Activated CD4-positive, alpha-beta memory T cell treated with anti-CD3 and anti-CD28 coated beads, Interleukin-2, amount 10 ng/mL, durations not matched to agents 7 days and 5 days (primary cell): ENCODE results near the gene ZBTB24. TPM values are rescaled to one million over a fixed set of nuclear protein-coding genes. Genes with fewer than 3 reads are reported as not detected.
"Not testable (repeated sequence)": the region's sequence is repeated elsewhere in the genome, so short reads cannot be mapped to it uniquely, and the experiment has no call there.

Experiments used
- CTCF ChIA-PET: fragments of 350-600 bp; sonication (Branson Sonifier 250); formaldehyde crosslinking; loops from one replicate; lab custom pipeline; 2021; ENCODE audit warnings: antibody characterized with exemption, inconsistent platforms; lab: Charles Lee
- POLR2A ChIA-PET: fragments of 350-600 bp; sonication (Branson Sonifier 250); formaldehyde crosslinking; loops from one replicate; lab custom pipeline; 2021; ENCODE audit warnings: antibody characterized with exemption; lab: Charles Lee
- DNase-seq: peaks from one replicate; pipeline ENCODE4 v3.0.0-alpha.2; 2020
- H3K27ac Mint-ChIP-seq: one replicate; pipeline ENCODE4 v1.8.0; 2021; ENCODE audit warnings: mild to moderate bottlenecking, mixed read lengths
- H3K27me3 Mint-ChIP-seq: one replicate; pipeline ENCODE4 v1.8.0; 2021; ENCODE audit warnings: mixed read lengths
- H3K36me3 Mint-ChIP-seq: one replicate; pipeline ENCODE4 v1.8.0; 2021; ENCODE audit warnings: low read depth, mixed read lengths
- H3K4me1 Mint-ChIP-seq: one replicate; pipeline ENCODE4 v1.8.0; 2021; ENCODE audit warnings: mixed read lengths
- H3K4me3 Mint-ChIP-seq: one replicate; pipeline ENCODE4 v1.8.0; 2021; ENCODE audit warnings: mild to moderate bottlenecking, mixed read lengths
- H3K9me3 Mint-ChIP-seq: one replicate; pipeline ENCODE4 v1.8.0; 2021; ENCODE audit warnings: mixed read lengths
- total RNA-seq, 2 experiments: library from RNA; stranded (reverse); gene quantifications; one replicate each; pipeline ENCODE4 v1.2.3, GENCODE V29; 2021

Gene ZBTB24
- total RNA-seq, 2 experiments from 2014 or later, result 16.5 to 17.5 TPM

DNA sequence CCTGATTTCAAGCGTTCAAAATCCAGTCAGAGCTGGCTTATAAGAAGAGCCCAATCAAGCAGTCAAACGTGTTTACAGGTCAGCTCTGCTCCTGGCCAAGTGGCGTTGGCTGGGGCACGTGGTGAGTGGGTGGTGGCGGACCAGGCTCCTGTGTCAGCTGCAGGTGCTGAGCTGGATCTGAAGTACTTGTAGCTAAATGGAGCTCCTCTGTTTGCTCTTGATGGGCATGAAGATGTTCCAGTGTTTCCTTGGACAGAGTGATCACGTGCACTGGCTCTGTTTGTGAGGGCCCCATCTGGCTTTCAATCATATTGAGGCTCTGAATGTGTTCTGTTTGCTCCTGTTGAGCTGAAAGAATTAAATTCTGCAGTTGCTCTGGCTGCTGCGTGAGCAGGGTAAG lies 17.2 kb downstream of the ZBTB24 start:
- no peak for DNase-seq
- H3K27me3 Mint-ChIP-seq, result no peaks in the 10 kb centered on the region
- peaks cover 86% of the 10 kb centered on the region for H3K36me3 Mint-ChIP-seq
- H3K9me3 Mint-ChIP-seq, result peaks cover 3% of the 10 kb centered on the region
- H3K4me1 Mint-ChIP-seq, result peaks cover 39% of the 10 kb centered on the region
- H3K4me3 Mint-ChIP-seq, result no peak overlapping the region
- ChIA-PET POLR2A (interaction anchor here (0.7 to 0.8 kb wide), 3 partner anchors 10 to 26 kb away, joined by 3 read pairs; no protein-coding TSS in a partner anchor), CTCF (interaction anchor here (1.4 to 1.6 kb wide), 2 partner anchors 9 to 17 kb away, joined by 3 read pairs; partner anchors contain the start of gene ZBTB24)
- H3K27ac Mint-ChIP-seq, result no peak overlapping the region

DNA sequence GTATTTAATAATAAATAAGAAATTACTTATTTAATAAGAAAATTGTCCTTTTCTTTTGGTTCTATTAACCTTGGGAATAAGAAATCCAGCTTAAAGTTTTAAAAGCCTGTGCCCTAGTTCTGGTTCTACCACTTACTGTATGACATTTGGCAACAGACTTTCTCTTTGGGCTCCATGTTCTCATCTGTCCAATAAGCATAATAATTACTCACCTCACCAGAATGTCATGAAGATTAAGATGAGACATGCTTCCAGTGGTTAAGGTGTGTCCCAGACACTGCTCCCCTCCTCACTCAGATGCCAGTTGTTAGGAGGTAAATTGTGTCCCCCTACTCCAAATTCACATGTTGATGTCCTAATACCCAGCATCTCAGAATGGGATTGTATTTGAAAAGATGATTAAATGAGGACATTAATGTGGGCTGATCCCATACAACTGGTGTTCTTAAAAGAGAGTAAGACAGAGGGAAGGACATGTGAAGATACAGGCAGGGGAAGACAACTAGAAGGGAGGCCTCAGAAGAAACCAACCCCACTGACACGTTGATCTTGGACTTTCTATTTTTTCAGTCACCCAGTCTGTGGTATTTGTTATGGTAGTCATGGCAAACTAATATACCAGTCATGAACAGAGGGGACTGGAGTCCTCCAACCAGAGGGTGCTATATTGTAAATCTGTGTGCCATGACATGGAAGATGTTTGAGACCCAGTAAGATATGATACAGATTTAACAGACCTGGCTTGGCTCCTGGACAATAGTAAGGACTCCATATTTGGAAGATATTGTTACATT lies 21.1 kb downstream of the ZBTB24 start:
- no peak overlapping the region for H3K27ac Mint-ChIP-seq
- H3K36me3 Mint-ChIP-seq, result peaks cover 51% of the 10 kb centered on the region
- ChIA-PET CTCF (interaction anchor here (2.0 kb wide), 1 partner anchor 20 kb away, joined by 4 read pairs; no protein-coding TSS in a partner anchor), POLR2A (interaction anchor here (0.8 to 13.3 kb wide), 4 partner anchors 17 to 79 kb away, joined by 5 to 243 read pairs (median 66); partner anchors contain the start of genes CD164, PPIL6 and SMPD2)
- no peak overlapping the region for H3K4me3 Mint-ChIP-seq
- H3K27me3 Mint-ChIP-seq, result no peaks in the 10 kb centered on the region
- no peak for DNase-seq
- peaks cover 59% of the 10 kb centered on the region for H3K4me1 Mint-ChIP-seq
- H3K9me3 Mint-ChIP-seq, result peaks cover 3% of the 10 kb centered on the region

DNA sequence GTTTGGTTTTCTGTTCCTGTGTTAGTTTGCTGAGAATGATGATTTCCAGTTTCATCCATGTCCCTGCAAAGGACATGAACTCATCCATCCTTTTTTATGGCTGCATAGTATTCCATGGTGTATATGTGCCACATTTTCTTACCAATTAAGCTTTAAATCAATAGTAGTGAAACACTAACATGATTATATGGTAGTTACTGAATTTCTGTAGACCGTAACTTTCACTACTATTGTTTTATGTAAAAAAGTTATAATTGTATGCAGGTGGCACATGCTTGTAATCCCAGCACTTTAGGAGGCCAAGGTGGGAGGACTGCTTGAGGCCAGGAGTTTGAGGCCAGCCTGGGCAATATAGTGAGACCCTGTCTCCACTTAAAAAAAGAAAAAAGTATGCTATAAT lies 21.8 kb downstream of the ZBTB24 start:
- ChIA-PET POLR2A (interaction anchor here (0.8 to 13.3 kb wide), 4 partner anchors 18 to 78 kb away, joined by 5 to 243 read pairs (median 132); partner anchors contain the start of genes CD164, PPIL6, SMPD2 and ZBTB24), CTCF (interaction anchor here (1.2 kb wide), 1 partner anchor 17 kb away, joined by 3 read pairs; no protein-coding TSS in a partner anchor)
- H3K27me3 Mint-ChIP-seq, DNase-seq, H3K9me3 Mint-ChIP-seq, H3K27ac Mint-ChIP-seq, H3K4me3 Mint-ChIP-seq: not testable (repeated sequence)
- peaks cover 46% of the 10 kb centered on the region for H3K36me3 Mint-ChIP-seq
- H3K4me1 Mint-ChIP-seq, result peaks cover 66% of the 10 kb centered on the region

DNA sequence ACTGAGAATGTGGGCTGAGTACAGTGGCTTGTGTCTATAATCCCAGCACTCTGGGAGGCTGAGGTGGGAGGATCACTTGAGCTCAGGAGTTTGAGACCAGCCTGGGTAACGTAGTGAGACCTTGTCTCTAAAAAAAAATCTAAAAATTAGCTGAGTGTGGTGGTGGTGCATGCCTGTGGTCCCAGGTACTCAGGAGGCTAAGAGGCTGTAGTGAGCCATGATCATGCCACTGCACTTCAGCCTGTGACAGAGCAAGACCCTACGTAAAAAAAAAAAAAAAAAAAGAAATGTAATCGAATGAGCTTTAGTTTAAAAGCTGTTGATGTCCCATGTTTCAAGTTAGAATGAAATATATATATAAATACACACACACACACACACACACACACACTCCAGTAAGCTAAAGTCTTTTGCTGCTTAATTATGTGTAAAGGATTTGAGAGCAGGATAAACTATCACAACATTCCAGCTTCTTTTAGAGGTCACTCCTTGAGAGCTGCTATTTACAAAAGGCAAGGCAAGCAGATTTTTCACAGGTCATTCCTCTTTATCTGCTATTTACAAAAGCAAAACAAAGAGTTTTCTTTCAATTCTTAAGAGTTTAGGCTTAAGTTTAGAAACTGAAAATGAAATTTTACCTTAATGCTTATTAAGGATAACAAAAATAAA lies 22.7 kb downstream of the ZBTB24 start:
- H3K27ac Mint-ChIP-seq, result no peak overlapping the region

DNA sequence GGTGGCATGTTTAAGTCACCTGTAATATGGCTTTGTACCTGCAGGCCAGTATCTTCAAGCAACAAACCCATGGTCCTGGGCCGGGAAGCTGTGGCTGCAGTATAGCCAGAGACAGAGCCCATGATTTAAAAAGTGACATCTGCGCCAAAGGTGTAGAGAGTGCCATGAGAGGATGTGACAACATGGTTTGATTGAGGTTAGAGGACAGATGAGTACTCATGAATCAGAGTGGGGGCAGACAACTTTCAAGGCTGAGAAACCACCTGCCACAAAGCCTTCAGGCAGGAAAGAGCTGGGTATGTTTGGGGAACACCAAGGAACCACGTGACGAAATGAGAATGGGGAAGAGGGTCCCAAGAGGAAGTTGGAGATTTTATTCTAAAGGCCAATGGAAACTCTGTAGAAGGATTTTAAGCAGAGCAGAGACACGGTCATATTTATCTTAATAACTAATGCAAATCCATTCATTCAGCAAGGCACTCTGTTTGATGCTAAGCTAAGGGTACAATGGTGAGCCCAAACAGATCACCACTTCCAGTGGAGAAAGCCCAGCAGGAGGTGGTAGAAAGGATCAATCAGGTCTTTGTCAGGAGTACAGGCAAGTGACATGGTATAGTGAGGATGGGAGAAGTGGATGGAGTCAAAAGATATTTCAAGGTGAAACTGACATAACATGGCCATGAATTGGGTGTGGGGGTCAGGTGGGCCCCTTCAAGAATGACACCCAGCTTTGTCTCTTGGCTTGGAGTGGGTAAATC lies 24.1 kb downstream of the ZBTB24 start:
- ChIA-PET CTCF (interaction anchor here (0.9 to 3.3 kb wide), 5 partner anchors 21 to 581 kb away, joined by 3 to 12 read pairs (median 5); partner anchors contain the start of gene CD164), POLR2A (interaction anchor here (0.7 to 13.3 kb wide), 11 partner anchors 10 to 365 kb away, joined by 3 to 243 read pairs (median 4); partner anchors contain the start of genes CD164, PPIL6, SMPD2 and ZBTB24)
- Mint-ChIP-seq H3K4me1 (peaks cover 63% of the 10 kb centered on the region), H3K9me3 (peaks cover 3% of the 10 kb centered on the region), H3K36me3 (peaks cover 39% of the 10 kb centered on the region), H3K4me3 (no peak overlapping the region), H3K27ac (peak overlapping the region; percentile 69), H3K27me3 (no peaks in the 10 kb centered on the region)
- DNase-seq, result peak; percentile 59

More for the DNA sequence above, 22.7 kb downstream of the ZBTB24 start:
- H3K9me3 Mint-ChIP-seq, result peaks cover 3% of the 10 kb centered on the region
- ChIA-PET POLR2A (interaction anchor here (0.9 to 13.3 kb wide), 6 partner anchors 10 to 366 kb away, joined by 3 to 243 read pairs (median 71); partner anchors contain the start of genes CD164, PPIL6, SMPD2 and ZBTB24), CTCF (interaction anchor here (1.0 to 3.3 kb wide), 5 partner anchors 18 to 579 kb away, joined by 3 to 12 read pairs (median 5); partner anchors contain the start of gene CD164)
- H3K36me3 Mint-ChIP-seq, result peaks cover 38% of the 10 kb centered on the region
- H3K4me3 Mint-ChIP-seq, result no peak overlapping the region
- no peak for DNase-seq
- peaks cover 61% of the 10 kb centered on the region for H3K4me1 Mint-ChIP-seq
- no peaks in the 10 kb centered on the region for H3K27me3 Mint-ChIP-seq

DNA sequence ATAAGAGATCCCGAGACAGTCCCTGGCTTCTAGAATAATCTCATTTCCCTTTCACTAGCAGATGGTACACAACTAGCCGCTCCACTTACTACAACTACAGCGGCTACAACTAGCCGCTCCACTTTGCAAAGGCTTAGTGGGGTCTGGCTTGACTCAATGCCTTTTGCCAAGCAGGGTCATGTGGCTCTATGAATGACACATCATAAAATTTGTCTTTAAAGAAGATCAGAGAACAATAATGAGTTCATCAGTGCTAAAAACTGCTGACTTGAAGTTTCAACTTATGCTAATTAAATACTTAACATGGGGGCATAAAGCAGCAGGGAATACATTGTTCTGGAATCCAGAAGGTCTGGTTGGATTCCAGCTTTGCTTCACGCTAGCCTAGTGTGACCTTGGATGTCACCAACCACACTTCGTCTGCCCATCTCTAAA lies 25.4 kb downstream of the ZBTB24 start:
- no peak for DNase-seq
- ChIA-PET POLR2A (interaction anchor here (1.1 to 13.3 kb wide), 6 partner anchors 14 to 84 kb away, joined by 3 to 243 read pairs (median 84); partner anchors contain the start of genes CD164, PPIL6, SMPD2 and ZBTB24), CTCF (interaction anchor here (0.6 to 3.8 kb wide), 4 partner anchors 34 to 236 kb away, joined by 3 to 19 read pairs (median 10); partner anchors contain the start of gene CD164)
- Mint-ChIP-seq H3K27me3 (no peaks in the 10 kb centered on the region), H3K4me3 (peak overlapping the region; percentile 97), H3K4me1 (peaks cover 75% of the 10 kb centered on the region), H3K36me3 (peaks cover 36% of the 10 kb centered on the region), H3K9me3 (peaks cover 3% of the 10 kb centered on the region), H3K27ac (peak overlapping the region; percentile 69)

DNA sequence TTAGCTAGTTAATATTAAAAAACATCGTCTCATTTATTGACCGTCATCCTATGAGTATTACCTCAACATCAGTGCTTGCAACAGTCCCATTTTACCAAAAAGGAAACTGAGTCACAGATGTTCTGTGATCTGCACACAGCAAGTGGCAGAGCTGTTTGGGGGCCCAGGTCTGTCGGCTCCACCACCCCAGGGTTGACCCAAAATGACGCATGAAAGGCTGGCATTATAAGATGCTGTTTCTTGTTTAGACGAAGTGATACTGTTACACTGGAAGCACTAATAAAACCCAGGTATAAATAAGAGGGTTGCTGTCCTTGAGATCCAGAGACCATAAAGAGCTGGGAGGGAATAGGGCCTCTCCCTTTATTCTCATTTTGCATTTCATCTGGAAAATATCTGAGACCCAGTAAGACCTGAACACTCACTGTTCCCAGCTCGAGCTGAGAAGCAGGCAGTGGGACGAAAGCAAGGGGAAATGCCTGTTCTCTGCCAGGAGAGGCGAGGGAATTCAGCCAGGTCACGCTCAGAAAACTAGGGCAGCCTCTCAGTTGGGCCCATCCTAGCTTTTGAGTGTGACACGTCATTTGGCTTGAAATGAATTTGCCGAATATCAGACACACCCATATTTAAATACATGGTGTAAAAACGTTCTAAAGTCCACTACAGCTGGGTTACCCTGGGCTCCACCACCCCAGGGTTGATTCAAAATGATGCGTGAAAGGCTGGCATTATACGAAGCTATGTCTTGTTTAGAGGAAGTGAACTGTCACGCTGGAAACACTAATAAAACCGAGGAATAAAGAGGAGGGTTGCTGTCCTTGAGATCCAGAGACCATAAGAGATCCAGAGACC lies 26.1 kb downstream of the ZBTB24 start:
- H3K36me3 Mint-ChIP-seq, result peaks cover 35% of the 10 kb centered on the region
- ChIA-PET CTCF (interaction anchor here (0.6 to 6.6 kb wide), 11 partner anchors 8 to 1151 kb away, joined by 3 to 36 read pairs (median 5); partner anchors contain the start of genes CD164, PPIL6 and SMPD2), POLR2A (interaction anchor here (1.1 to 13.3 kb wide), 7 partner anchors 13 to 83 kb away, joined by 3 to 243 read pairs (median 45); partner anchors contain the start of genes CD164, PPIL6, SMPD2 and ZBTB24)
- no peak for DNase-seq
- H3K27ac Mint-ChIP-seq, result peak overlapping the region; percentile 69
- H3K4me3 Mint-ChIP-seq, result peak overlapping the region; percentile 97
- H3K9me3 Mint-ChIP-seq, result peaks cover 3% of the 10 kb centered on the region
- no peaks in the 10 kb centered on the region for H3K27me3 Mint-ChIP-seq
- peaks cover 75% of the 10 kb centered on the region for H3K4me1 Mint-ChIP-seq

DNA sequence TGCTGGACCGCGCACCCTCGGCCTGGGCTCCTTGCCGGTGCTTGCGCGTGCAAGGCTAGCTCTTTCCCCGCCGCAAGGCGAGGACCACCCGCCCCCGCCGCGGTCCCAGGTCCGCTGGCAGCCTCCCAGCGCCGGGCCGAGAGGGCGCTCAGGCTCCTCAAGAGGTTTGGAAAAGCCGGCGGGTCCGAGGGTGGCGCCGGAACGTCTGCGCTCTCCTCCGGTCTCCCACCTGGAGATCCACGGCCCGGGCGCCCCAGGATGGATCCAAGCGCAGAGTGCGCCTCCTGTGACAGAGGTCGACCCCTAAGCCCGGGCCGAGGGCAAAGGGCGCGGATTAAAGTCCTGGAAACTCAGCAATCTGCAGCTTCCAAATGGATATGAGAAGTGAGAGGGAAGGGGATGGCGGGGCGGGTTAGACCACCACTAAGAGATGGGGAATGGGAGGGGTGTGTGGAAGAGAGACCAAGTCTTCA lies 26.9 kb downstream of the ZBTB24 start:
- ChIA-PET POLR2A (interaction anchor here (0.6 to 13.3 kb wide), 11 partner anchors 13 to 361 kb away, joined by 3 to 243 read pairs (median 14); partner anchors contain the start of genes AK9, CD164, CEP57L1 and FIG4), CTCF (interaction anchor here (0.6 to 6.6 kb wide), 11 partner anchors 9 to 1152 kb away, joined by 3 to 36 read pairs (median 5); partner anchors contain the start of genes CD164, PPIL6 and SMPD2)
- Mint-ChIP-seq H3K4me1 (peaks cover 78% of the 10 kb centered on the region), H3K27me3 (no peaks in the 10 kb centered on the region), H3K9me3 (no peaks in the 10 kb centered on the region), H3K4me3 (peak overlapping the region; percentile 97), H3K36me3 (peaks cover 35% of the 10 kb centered on the region), H3K27ac (peak overlapping the region; percentile 69)
- DNase-seq, result no peak

DNA sequence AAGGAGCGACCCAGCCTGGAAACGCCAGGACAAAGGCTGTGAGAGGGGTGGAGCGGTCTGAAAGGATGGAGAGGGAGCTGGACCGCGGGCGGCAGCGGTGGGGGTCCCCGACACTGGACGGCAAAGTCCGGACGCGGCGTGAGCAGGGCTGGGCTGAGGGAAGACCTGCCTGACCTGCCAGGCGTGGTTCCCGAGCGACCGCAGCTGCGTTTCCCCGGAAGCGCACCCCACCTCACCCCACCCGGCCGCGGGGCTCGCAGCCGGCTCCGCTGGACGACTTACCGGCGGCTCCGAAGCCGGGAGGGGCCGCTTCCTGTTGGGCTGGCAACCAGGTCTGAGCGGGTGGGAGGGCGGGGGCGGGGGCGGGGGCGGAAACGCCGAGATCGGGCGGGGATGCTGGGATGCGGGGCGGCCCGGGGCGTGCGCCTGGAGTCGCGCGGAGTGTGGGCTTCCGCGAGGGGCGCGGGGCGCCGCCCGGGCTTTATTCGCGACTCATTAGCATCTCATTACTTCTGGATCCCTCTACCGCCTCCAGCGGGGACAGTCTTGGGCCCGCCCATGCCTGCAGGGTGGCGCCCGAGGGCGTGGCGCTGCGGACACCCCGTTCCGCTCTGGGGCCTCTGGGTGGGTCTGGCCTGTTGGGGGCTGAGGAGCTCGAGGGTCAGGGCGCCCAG lies 27.4 kb downstream of the ZBTB24 start, which contains the start of gene MICAL1:
MICAL1 (minus strand) TSS at position 336 of the 674 bp plus-strand sequence. CDS start 1,576 bp downstream, outside the sequence.
- Mint-ChIP-seq H3K4me1 (peaks cover 79% of the 10 kb centered on the region), H3K4me3 (peak within 1 kb of the TSS; percentile 97), H3K9me3 (no peaks in the 10 kb centered on the region), H3K27ac (peak within 1 kb of the TSS; percentile 98), H3K36me3 (peaks cover 34% of the 10 kb centered on the region), H3K27me3 (no peaks in the 10 kb centered on the region)
- POLR2A ChIA-PET, result interaction anchor here (0.6 to 13.3 kb wide), 12 partner anchors 12 to 361 kb away, joined by 3 to 243 read pairs (median 11); partner anchors contain the start of genes AK9, CD164, CEP57L1 and FIG4
- DNase-seq, result peak; percentile 84
- CTCF ChIA-PET, result interaction anchor here (0.6 to 6.6 kb wide), 10 partner anchors 14 to 584 kb away, joined by 3 to 36 read pairs (median 6); partner anchors contain the start of genes CD164, PPIL6 and SMPD2
